GM23338 (cell line): ENCODE results near the gene YBX2.

Experiments
- CREB1 ChIP-seq: fragments of 250-450 bp; sonication (Bioruptor Pico); IDR thresholded peaks from 2 replicates; pipeline ENCODE4 v1.5.0; 2020; ENCODE audit warnings: low read depth, mild to moderate bottlenecking, moderate library complexity
- EZH2 ChIP-seq: fragments of 200-600 bp; sonication (generic); IDR thresholded peaks from one replicate; pipeline ENCODE4 v1.8.0; 2017; ENCODE audit warnings: antibody characterized with exemption, mild to moderate bottlenecking, low read depth; ENCODE audit not compliant: unreplicated experiment
- EZH2phosphoT487 ChIP-seq: fragments of 200-600 bp; sonication (generic); IDR thresholded peaks from one replicate; pipeline ENCODE4 v1.8.1; 2018; ENCODE audit warnings: antibody characterized with exemption; ENCODE audit not compliant: unreplicated experiment
- JUNB ChIP-seq: IDR thresholded peaks from one replicate; pipeline ENCODE4 v1.6.1; 2016; ENCODE audit warnings: antibody characterized with exemption; ENCODE audit not compliant: unreplicated experiment
- POLR2AphosphoS5 ChIP-seq: IDR thresholded peaks from 2 replicates; pipeline ENCODE4 v1.6.1; 2016; ENCODE audit warnings: antibody characterized with exemption, low read depth
- TF ChIP-seq, protein P1 (sequence below), 2 experiments: fragments of 200-600 bp in 1 of 2; sonication (generic) in 1 of 2; conservative IDR thresholded peaks; 2 replicates each; pipeline versions ENCODE4 v1.5.1 to v1.6.1; 2016 to 2017; ENCODE audit warnings: antibody characterized with exemption in 2 of 2, low read depth in 2 of 2, mild to moderate bottlenecking in 2 of 2, moderate library complexity in 1 of 2
- TF ChIP-seq, protein P2 (sequence below): IDR thresholded peaks from one replicate; pipeline ENCODE4 v1.6.1; 2018; ENCODE audit warnings: antibody characterized with exemption; ENCODE audit not compliant: unreplicated experiment
- TF ChIP-seq, protein P3 (sequence below): IDR thresholded peaks from 2 replicates; pipeline ENCODE4 v1.6.1; 2016; ENCODE audit warnings: antibody characterized with exemption

DNA sequence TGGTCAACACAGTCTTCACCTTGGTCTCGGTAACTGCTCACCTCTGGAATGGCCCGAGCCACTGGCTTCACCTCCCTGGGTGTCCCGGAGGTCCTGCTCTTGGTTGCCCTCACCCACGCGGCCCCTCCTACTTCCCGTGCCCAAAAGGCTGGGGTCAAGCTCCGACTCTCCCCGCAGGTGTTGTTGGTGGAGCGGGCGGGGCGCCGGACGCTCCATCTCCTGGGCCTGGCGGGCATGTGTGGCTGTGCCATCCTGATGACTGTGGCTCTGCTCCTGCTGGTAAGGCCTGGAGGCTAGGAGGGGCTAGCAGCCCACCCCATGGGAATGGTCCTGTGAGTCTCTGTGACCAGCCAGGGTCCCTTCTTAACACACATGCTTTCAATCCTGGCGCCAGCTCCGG, 9.5 kb downstream of the YBX2 start:
- TF ChIP-seq, protein P1, sequence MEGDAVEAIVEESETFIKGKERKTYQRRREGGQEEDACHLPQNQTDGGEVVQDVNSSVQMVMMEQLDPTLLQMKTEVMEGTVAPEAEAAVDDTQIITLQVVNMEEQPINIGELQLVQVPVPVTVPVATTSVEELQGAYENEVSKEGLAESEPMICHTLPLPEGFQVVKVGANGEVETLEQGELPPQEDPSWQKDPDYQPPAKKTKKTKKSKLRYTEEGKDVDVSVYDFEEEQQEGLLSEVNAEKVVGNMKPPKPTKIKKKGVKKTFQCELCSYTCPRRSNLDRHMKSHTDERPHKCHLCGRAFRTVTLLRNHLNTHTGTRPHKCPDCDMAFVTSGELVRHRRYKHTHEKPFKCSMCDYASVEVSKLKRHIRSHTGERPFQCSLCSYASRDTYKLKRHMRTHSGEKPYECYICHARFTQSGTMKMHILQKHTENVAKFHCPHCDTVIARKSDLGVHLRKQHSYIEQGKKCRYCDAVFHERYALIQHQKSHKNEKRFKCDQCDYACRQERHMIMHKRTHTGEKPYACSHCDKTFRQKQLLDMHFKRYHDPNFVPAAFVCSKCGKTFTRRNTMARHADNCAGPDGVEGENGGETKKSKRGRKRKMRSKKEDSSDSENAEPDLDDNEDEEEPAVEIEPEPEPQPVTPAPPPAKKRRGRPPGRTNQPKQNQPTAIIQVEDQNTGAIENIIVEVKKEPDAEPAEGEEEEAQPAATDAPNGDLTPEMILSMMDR (conservative IDR thresholded peaks at IDR 0.05; ENCODE audit: low read depth in 2 of 2) = no peak
- TF ChIP-seq, protein P2, sequence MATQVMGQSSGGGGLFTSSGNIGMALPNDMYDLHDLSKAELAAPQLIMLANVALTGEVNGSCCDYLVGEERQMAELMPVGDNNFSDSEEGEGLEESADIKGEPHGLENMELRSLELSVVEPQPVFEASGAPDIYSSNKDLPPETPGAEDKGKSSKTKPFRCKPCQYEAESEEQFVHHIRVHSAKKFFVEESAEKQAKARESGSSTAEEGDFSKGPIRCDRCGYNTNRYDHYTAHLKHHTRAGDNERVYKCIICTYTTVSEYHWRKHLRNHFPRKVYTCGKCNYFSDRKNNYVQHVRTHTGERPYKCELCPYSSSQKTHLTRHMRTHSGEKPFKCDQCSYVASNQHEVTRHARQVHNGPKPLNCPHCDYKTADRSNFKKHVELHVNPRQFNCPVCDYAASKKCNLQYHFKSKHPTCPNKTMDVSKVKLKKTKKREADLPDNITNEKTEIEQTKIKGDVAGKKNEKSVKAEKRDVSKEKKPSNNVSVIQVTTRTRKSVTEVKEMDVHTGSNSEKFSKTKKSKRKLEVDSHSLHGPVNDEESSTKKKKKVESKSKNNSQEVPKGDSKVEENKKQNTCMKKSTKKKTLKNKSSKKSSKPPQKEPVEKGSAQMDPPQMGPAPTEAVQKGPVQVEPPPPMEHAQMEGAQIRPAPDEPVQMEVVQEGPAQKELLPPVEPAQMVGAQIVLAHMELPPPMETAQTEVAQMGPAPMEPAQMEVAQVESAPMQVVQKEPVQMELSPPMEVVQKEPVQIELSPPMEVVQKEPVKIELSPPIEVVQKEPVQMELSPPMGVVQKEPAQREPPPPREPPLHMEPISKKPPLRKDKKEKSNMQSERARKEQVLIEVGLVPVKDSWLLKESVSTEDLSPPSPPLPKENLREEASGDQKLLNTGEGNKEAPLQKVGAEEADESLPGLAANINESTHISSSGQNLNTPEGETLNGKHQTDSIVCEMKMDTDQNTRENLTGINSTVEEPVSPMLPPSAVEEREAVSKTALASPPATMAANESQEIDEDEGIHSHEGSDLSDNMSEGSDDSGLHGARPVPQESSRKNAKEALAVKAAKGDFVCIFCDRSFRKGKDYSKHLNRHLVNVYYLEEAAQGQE = no peak
- TF ChIP-seq POLR2AphosphoS5 (no peak), EZH2phosphoT487 (no peak), EZH2 (no peak), JUNB (no peak), CREB1 (CRISPR knock-in tag) (no peak)
- TF ChIP-seq, protein P3, sequence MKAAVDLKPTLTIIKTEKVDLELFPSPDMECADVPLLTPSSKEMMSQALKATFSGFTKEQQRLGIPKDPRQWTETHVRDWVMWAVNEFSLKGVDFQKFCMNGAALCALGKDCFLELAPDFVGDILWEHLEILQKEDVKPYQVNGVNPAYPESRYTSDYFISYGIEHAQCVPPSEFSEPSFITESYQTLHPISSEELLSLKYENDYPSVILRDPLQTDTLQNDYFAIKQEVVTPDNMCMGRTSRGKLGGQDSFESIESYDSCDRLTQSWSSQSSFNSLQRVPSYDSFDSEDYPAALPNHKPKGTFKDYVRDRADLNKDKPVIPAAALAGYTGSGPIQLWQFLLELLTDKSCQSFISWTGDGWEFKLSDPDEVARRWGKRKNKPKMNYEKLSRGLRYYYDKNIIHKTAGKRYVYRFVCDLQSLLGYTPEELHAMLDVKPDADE = no peak
